Activated gamma-delta T cell treated with anti-CD3 and anti-CD28 coated beads, Interleukin-2, amount 50 U/mL, for 16 hours (primary cell): Measurements from ENCODE around the gene DTWD1.
"Not testable (repeated sequence)": the region's sequence is repeated elsewhere in the genome, so short reads cannot be mapped to it uniquely, and the experiment has no call there.

Experiments
- DNase-seq: peaks from one replicate; pipeline ENCODE4 v3.0.0-alpha.2; 2020; ENCODE audit warnings: low read depth

The DTWD1 gene

GRCh38 chr15:49645941-49646340 lies 25.1 kb downstream of the DTWD1 start:
- no peak for DNase-seq

- no peak for DNase-seq
Measured at GRCh38 chr15:49646891-49647290, 26.0 kb downstream of the DTWD1 start.

- DNase-seq: no peak
Measured at GRCh38 chr15:49649987-49650386, 29.1 kb downstream of the DTWD1 start.

GRCh38 chr15:49650676-49651075 lies 29.8 kb downstream of the DTWD1 start:
- DNase-seq: no peak

- DNase-seq: no peak
Measured at GRCh38 chr15:49652922-49653321, 32.1 kb downstream of the DTWD1 start.

- no peak for DNase-seq
Measured at GRCh38 chr15:49656734-49657133, 35.9 kb downstream of the DTWD1 start.

- no peak for DNase-seq
Measured at GRCh38 chr15:49664716-49665115, 43.9 kb downstream of the DTWD1 start.

- not testable (repeated sequence) for DNase-seq
Measured at GRCh38 chr15:49666486-49666885, 45.6 kb downstream of the DTWD1 start.

- no peak for DNase-seq
Measured at GRCh38 chr15:49669288-49669687, 48.4 kb downstream of the DTWD1 start.

GRCh38 chr15:49673861-49674260 lies 53.0 kb downstream of the DTWD1 start:
- DNase-seq: no peak

GRCh38 chr15:49674370-49674769 lies 53.5 kb downstream of the DTWD1 start:
- no peak for DNase-seq

- DNase-seq: no peak
Measured at GRCh38 chr15:49675041-49675440, 54.2 kb downstream of the DTWD1 start.

- DNase-seq: no peak
Measured at GRCh38 chr15:49678655-49679054, 57.8 kb downstream of the DTWD1 start.

- DNase-seq: no peak
Measured at GRCh38 chr15:49686599-49686998, 65.8 kb downstream of the DTWD1 start.

GRCh38 chr15:49688135-49688790 lies 67.4 kb downstream of the DTWD1 start:
- DNase-seq: no peak

GRCh38 chr15:49692514-49693090 lies 71.8 kb downstream of the DTWD1 start:
- no peak for DNase-seq

- no peak for DNase-seq
Measured at GRCh38 chr15:49693498-49693897, 72.7 kb downstream of the DTWD1 start.

- no peak for DNase-seq
Measured at GRCh38 chr15:49696433-49696832, 75.6 kb downstream of the DTWD1 start.

GRCh38 chr15:49697121-49697520 lies 76.3 kb downstream of the DTWD1 start:
- DNase-seq: no peak

GRCh38 chr15:49702982-49703381 lies 82.1 kb downstream of the DTWD1 start:
- not testable (repeated sequence) for DNase-seq
